GM12891 (cell line): ENCODE results near the gene FAT1.

ENCODE experiments used
- POLR2A ChIP-seq: IDR thresholded peaks from 2 replicates; pipeline ENCODE4 v1.6.1; 2011; ENCODE audit warnings: low read depth, low read length, control low read depth
- TAF1 ChIP-seq: IDR thresholded peaks from 2 replicates; pipeline ENCODE4 v1.6.1; 2011; ENCODE audit warnings: low read depth, low read length, control low read depth

- TF ChIP-seq POLR2A (no peak), TAF1 (no peak)
Measured at GRCh38 chr4:186602978-186603377, 120.7 kb downstream of the FAT1 start.
